HG03066 (cell line): ENCODE measurements around the gene UBE2QL1.

Experiments
- ATAC-seq: cut with Tn5 transposase; IDR thresholded peaks from one replicate; pipeline ENCODE4 v1.9.1; 2021; ENCODE audit warnings: low read depth; ENCODE audit not compliant: unreplicated experiment

The UBE2QL1 gene

DNA sequence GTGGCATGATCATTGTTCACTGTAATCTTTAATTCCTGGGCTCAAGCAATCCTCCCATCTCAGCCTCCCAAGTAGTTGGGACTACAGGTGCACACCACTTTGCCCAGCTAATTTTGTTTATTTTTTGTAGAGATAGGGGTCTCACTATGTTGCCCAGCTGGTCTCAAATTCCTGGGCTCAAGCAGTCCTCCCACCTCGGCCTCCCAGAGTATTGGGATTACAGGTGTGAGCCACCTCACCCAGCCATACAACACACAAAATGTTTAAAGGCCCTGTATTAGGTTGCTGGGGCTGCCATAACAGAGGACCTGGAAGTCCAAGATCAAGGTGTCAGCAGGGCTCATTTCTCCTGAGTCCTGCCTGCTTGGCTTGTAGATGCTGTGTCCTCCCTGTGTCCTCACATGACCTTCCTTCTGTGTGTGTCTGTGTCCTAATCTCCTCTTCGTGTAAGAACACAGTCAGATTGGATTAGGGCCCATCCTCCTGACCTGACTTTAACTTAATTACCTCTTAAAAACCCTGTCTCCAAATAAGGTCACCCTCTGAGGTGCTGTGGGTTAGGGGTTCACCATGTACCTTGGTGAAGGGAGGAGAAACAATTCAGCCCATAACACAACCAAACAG lies 5.4 kb downstream of the UBE2QL1 start:
- ATAC-seq = no peak

DNA sequence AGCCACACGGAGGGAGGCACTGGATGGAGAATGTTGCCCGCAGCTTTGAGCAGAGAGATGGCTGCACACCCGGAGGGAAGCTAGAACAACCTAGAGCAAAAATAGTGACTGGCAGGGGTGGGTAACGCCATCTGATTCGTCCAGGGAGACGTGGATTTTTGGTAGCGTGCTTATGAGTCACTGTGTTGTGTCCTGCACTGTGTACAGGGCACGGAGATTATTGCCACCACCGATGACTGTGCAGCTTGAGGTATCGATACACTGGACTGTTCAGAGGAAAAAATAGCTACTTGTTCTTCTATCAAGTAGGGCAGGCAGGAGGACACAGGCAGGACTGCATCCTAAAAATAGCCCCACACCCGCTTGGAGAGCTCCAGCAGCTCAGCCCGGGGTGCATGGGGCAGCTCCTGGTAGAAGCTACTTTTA lies 6.0 kb downstream of the UBE2QL1 start:
- no peak for ATAC-seq

DNA sequence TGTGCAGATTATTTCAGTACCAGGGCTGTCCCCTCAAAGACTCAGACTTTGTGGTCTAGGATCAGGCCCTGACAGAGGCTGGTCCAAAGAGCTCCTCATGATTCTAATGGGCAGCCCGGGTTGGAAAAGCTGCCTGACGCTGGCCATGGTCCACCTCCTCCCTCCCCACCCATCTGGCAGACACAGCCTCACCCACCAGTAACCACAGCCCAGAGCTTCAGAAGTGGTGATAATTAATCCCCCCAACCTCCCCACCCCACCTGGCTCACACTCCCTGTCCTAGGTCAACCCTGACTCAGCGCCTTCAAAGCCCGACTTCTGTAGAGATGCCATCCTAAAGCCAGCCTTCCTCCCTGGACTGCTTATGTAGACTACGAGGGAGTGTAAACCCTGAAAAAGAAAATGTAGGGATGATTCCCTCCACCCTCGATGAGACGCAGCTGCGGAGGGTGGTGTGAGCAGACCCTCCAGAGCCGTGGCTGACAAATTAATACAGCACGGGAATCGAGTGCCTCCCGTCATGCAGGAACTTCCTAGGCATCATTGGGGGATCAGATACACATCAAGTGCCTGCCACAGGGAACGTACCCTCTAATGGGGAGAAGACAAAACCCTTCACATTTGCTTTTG lies 7.0 kb downstream of the UBE2QL1 start:
- no peak for ATAC-seq

DNA sequence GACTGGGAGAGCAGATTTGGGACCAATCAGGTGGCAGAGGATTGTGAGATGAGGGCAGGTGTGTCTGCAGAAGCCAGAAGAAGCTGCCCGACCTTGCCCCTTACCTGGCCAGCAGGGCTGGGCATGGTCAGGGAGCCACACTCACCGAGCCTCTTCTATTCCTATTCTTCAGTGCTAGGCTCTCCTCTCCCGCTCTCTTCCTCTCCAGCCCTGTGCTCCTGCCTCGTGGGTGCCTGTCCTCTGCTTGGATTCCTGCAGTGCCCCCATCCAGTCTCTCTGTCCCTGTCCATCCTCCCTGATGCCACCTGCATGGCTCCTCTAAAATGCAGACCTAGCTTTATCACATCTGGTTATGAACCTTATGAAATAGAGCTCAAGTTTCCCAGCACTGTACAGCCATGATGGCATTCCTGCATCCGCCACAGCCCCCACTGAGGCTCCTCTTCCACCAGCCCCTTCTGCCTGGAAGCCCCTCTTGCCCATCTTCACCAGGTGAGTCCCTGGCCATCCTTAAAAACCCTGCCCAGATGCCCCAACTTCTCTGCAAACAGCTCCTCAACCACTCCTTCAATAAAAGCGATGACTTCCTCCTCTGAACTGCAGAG lies 8.2 kb downstream of the UBE2QL1 start:
- ATAC-seq = no peak

DNA sequence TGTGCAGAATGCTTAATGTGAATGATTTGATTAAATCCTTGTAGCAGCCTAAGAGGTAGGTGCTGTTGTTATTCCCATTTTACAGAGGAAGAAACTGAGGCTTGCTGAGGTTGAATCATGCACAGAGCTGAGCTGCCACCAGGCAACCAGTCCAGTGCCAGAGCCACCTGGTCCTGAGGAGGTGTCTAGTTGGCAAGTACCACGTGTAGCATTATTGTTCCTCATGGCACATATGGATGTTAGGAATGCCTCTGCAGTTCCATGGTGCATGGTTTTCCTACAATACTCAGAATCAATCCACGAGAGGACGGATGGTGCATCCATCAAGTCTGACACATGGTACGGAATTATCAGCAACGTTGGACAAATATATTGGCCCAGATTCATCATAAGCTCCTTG lies 8.9 kb downstream of the UBE2QL1 start:
- no peak for ATAC-seq

DNA sequence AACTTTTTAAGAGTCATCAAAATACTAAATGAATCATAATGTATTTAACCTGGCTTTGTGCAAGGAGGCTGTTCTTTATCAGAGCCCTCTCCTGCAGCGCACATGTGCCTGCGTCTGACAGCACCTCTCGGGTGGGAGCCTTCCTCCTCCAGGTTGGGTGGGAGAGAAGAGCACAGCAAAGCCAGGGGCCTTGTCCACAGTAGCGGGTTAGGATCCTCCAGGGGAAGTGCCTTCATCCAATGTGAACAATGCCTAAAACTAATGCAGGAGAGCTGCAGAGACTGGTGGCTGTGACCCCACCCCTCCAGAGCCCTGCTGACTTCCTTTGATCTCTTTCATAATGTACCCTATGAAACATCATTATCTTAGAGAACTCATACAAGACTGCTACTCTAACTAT lies 10.2 kb downstream of the UBE2QL1 start:
- no peak for ATAC-seq

DNA sequence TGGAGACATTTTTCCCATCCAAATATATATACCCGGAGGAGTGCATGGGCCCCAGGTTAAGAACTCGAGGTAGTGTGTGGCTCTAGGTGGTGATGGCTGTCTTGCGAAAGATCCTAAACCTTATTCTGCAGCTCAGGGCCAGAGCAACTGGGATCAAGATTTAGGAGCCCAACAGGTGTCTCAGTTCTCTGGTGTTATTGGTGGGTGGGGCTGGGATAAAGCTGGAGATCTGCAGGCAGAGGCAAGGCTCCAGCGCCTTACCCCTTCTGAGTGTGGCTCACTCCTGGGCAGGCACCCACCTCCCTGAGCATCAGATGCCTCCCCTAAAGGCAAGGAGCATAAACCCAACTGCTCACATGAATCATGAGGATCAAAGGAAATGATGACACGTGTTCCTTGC lies 11.2 kb downstream of the UBE2QL1 start:
- ATAC-seq = no peak

DNA sequence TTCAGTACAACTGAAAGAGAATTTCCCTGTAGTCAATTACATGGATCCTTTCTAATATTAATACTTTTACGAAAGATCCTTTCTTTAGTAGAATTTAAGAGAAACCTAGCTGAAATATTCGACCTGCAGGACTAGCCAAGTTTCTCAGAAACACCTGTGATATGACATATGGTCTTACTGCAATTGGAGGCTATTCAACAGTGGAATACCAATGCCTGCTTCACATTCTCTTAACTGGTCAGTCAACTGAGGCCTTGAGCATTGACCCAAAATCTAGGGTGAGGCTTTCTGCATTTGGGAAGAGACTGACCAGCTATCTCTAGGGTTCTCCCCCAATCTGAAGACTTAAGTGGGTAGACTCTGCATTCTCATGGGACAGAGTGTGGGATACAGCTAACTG lies 12.3 kb downstream of the UBE2QL1 start:
- no peak for ATAC-seq

DNA sequence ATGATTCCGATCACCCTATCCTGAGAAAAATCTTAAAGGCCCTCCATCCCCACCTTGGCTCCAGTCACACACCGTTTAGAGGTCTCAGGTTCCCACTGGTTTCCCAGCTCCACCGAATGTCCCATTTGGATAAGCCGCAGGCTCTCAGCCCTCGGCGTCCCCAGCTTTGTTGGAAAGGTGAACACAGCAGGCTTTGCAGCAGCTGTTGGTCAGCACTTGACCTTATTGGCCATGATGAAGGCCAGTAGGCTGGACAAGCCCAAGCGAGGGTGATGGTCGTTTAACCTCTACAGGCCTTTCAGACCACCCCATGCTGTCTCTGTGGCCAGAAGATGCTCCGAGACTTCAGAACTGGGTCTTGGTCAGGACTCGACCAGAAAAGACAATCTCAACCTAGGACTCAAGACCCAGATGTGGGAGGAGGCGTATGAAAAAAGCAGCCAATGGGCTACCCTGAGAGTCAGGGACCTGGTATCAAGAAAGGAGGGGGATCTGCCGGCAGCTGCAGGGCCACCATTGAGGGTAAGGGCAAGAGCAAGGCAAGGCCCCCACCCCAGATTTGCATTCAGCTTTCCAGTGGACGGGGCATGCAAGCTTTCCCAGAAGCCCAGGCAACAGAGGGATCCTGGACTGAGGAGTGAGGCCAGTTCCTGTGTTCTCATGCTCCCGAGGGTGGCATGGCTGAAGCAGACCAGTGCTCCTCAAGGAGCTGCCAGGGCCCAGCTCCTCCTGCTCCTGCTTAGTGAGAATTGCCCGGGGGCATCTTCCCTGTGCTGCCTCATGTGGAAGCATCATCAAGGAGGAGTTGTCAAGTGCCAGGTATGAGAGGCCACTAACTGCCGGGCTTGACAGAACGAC lies 13.4 kb downstream of the UBE2QL1 start:
- no peak for ATAC-seq

DNA sequence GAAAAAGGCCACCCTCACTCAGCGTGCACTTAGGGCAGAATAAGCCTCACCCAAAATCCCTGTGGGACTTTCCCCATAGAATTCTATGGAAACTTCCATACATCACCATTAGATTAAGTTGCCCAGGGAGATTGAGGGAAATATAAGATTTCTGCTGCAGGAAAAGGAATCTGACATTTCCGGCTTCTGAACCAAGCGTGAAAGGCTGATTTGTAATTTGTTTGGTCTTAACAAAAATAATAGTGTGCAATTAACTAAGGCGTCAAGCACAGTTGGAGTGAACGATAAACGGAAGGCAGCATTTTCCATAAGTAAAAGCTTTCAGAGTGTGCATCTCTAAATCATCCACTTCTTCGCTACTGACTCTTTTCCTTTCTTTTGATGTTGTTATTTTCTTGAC lies 14.0 kb downstream of the UBE2QL1 start:
- ATAC-seq = no peak

DNA sequence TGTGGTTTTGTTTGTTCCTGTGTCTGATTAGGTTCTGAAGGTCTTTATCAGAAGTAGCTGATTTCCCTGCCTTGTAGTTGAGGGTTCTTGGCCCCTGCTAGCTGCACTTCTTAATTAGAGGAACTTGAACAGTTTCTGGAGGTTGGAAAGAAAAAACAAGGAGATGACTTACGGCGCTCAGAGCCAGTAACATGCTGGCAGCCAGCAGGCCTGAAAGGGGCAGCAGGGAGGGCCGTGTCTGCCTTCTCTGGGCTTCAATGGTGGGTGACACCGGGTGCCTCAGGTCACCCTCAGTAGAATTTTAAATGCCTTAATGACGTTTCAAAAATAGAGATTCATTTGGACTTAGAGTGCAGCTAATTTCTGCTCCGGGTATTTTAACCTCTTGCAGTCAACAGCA lies 15.8 kb downstream of the UBE2QL1 start:
- no peak for ATAC-seq

DNA sequence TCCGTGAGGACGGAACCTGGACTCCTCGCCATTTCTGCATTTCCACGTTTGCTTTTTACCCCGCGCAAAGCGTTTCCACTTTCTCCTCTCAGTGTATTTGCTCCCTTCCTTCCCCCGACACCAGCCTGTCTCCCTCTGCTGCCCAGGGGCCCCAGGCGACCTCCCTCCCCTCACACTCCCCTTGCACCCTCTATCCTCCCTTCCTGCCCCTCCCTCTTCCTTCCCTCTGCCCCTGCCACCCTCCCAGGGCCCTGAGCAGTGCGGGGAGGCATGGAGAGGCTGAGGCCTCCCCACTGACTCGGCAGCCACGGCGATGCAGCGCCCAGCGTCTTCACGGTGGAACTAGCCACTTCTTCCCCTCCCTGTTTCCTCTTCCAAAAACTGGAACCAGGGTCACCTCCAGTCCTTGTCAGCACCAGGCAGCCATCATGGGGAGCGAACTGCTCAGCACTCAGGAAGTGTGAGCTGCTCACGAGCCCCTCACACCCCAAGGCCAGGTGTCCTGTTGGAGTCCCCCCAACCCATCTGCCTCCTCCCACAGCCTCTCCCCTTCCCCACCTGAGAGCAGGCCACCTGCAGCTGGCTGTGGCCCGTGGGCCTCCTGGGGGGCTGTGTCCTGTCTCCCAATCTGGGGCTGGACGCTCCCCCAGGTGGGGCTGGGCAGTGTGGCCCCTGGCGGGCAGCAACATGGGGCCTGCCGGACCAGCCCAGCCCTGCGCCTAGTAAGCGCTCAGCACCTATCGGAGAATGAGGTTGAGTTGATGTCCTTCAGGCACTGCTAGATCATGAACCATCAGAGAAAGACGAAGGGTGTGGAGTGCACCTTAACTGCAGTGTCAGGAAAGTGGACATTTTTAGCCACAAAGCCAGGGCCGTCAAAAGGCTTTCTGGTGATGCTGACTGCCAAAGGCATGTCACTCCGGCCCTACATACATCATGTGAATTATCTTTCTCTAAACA lies 17.5 kb downstream of the UBE2QL1 start:
- no peak for ATAC-seq

DNA sequence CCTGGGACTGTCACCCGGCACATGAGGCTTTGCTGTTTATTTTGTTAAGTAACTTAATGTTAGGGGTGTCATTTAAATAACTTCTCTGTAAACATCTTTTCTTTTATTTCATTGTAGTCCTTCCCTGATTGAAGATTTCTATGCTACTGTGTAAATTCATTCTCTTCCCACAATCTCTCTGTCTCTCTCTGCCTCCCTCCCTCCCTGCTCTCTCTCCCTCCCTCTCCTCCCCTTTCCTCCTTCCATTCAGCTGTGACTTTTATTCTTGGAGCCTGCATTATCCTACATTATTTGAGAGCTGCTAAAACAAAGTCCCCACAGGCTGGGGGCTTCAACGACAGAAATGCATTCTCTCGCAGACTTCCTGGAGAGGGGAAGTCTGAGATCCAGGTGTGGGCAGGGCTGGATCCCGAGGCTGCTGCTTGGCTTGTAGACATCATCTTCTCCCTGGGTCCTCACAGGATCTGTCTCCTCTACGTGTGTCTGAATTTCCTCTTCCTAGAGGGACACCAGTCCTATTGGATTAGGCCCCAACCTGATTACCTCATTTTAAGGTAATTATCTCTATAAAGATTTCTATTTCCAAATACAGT lies 18.4 kb downstream of the UBE2QL1 start:
- ATAC-seq = no peak

DNA sequence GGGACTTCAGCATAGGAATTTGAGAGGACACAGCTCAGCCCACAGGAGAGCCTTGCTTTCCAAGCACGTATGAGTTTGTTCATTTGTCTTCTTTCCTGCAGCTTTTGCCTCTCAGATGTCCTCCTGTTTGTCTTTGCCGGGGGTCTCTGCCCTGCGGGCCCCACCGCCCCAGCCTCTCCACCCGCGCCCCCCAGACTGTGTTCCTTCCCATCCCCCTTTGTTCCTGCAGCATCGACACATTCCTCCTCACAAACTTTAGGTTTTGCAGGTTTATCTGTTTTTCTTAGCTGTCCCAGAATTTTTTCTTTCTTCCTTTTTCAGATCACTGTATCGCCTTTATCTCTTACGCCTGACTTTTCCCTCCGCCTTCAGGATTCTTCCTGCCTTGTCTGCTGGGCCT lies 18.9 kb downstream of the UBE2QL1 start:
- ATAC-seq = no peak

DNA sequence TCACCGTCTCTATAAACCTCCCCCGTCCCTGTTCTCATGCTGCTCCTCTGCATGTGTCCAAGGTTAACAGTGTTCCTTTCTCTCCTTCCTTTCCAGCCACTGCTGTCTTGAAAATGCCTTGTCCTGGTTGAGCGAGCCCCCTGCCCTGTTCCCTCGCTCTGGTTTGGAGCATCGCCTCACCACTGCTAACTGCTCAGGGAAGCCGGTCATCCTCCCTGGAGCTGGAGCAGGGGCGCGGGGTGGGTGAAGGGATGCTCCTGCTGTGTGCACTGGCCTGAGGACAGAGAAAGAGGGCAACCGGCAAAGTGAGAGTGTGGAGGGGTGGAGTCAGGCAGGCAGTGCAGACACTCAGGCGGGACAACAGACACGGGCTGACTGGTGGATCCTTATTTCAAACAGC lies 19.4 kb downstream of the UBE2QL1 start:
- no peak for ATAC-seq

DNA sequence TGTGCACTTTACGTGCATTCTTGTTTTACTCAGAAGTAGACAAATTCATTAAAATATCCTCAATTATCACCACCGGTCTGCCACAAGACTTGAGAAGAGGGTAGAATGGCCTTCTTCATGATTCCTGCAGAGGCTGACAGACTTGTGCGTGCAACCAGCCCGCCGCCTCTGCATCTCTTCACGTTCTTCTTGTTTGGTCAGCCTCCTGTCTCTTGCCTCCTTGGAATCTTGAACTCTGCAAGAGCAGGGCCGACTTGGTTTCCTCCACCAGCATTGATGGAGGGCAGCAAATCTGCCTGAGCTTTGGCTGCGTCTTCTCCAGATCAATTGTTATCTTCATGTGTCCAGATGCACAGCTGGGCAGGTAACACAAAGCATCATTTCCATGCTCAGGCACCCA lies 20.2 kb downstream of the UBE2QL1 start:
- ATAC-seq = no peak

DNA sequence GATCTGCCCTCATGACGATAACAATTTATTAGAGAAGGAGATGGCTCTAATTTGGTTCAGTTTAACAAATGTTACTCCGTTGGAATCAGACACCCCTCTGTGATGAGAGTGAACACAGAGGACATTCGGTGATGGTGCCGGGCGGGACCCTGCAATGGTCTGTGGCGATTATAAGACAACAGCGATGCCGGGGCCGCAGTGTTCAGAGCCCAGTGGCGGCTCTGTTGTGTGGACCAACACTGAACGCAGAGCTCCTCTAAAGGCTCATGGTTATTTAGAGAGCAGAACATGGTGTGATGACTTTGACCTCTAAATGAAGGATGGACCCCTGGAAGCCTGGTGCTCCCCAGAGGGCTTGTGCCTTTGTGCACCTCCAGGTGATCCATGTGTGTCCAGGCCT lies 21.2 kb downstream of the UBE2QL1 start:
- ATAC-seq = no peak

DNA sequence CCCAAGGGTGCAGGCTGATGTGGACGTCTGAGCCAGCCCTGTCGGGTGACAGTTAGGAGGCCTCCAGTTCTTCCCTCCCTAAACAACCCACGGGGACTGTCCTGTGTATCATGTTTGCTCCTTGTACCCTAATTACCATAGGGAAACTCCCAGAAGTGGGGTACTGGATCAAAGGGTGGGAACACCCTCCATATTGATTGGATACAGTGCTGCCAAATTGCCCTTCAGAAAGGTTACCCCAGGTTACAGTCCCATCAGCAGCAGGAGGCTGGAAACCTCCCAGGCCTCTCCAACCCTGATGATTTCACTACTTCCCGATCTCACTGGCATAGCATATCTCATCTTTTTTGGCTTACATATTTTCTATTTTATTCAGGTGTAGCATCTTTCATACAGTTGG lies 22.0 kb downstream of the UBE2QL1 start:
- no peak for ATAC-seq

DNA sequence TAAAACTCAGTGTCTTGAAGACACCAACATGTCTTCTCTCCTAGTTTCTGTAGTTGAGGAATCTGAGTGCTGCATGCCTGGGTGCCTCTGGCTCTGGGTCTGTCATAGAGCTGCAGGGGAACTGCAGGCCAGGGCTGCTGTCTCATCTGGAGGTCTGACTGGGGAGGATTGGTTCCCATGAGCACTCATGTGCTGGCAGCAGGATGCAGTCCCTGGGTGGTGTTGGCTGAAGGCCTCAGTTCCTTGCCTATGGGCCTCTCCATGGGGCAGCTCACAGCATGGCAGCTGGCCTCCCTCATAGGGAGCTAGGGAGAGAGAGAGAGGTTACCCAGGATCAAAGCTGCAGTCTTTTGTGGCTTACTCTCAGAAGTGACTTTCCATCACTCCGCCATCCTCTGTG lies 22.6 kb downstream of the UBE2QL1 start:
- no peak for ATAC-seq

DNA sequence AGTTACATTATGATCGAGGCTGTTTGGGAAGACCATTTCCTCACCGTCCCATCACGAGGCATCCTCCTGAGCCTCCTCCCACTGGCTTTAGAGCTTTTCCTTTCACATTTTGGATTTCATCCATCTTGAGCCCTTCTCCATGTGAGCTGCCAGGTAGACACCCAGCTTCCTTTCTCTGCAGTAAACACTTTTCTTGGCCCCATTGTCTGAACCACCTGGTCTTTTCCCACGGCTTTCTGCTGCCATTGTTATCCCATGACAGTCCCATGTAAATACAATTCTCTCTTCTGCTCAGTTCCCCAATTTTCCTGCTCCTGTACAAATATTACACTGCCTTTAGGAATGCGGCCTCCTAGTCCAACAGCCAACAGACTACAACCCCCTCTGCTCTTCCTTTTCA lies 24.1 kb downstream of the UBE2QL1 start:
- no peak for ATAC-seq
